Measurements from ENCODE around the gene CYP2J2.

Gene CYP2J2

DNA sequence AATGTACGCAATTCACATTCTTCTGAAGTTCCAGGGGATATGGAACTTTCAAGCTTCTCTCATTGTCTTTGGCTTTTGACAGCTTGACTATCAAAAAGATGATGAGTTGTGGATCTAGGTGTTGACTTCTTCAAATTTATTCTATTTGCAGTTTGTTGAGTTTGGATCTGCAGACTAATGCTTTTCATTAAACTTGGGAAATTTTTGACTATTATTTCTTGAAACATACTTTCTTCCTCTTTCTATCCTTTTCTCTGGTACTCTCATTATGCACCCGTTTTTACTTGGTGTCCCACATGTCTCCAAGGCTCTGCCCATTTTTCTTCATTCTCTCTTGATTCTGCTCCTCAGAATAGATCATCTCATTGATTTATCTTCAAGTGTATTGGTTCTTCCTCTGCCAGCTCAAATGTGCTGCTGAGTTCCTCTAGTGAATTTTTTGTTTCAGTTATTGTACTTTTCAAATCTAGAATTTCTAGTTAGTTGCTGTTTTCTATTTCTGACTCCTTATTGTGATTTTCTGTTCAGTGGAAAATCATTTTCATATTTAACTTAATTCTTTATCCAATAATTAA lies 49.4 kb downstream of the CYP2J2 start:
- H3K36me3 ChIP-seq (ENCODE audit: control insufficient read depth, insufficient read depth, low read length) = no peaks in the 10 kb centered on the region
- no peak overlapping the region for H3K9ac ChIP-seq
- no peaks in the 10 kb centered on the region for H3K4me1 ChIP-seq
- no peak overlapping the region for H3K4me2 ChIP-seq (ENCODE audit: low read length)
- TF ChIP-seq, protein P1, sequence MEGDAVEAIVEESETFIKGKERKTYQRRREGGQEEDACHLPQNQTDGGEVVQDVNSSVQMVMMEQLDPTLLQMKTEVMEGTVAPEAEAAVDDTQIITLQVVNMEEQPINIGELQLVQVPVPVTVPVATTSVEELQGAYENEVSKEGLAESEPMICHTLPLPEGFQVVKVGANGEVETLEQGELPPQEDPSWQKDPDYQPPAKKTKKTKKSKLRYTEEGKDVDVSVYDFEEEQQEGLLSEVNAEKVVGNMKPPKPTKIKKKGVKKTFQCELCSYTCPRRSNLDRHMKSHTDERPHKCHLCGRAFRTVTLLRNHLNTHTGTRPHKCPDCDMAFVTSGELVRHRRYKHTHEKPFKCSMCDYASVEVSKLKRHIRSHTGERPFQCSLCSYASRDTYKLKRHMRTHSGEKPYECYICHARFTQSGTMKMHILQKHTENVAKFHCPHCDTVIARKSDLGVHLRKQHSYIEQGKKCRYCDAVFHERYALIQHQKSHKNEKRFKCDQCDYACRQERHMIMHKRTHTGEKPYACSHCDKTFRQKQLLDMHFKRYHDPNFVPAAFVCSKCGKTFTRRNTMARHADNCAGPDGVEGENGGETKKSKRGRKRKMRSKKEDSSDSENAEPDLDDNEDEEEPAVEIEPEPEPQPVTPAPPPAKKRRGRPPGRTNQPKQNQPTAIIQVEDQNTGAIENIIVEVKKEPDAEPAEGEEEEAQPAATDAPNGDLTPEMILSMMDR (IDR thresholded peaks at IDR 0.05) = no peak
- H3K27me3 ChIP-seq (ENCODE audit: control insufficient read depth, insufficient read depth, low read length) = no peaks in the 10 kb centered on the region
- H3K4me3 ChIP-seq (ENCODE audit: low read depth, low read length) = no peak overlapping the region
- H2AFZ ChIP-seq = no peak overlapping the region
- H3K79me2 ChIP-seq = no peaks in the 10 kb centered on the region
- no peak overlapping the region for H3K27ac ChIP-seq
- H3K9me3 ChIP-seq (ENCODE audit: control insufficient read depth, low read length) = no peaks in the 10 kb centered on the region

DNA sequence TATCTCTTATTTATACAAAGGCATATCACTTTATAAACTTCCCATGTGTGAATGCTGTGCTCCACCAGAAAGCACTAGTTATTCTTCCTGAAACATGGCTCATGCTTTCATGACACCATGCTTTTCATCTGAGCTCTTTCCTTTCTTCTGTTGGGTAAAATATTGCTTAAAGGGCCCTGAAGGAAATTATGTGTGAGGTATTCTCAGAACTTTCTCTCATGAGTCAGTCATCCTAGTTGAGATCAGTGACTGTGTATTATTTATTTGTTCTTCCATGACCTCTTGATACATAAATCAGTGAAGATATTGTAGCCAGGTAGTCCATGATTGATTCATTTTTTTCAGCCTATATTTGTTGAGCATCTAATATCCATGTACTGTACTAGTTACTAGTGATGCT lies 54.8 kb downstream of the CYP2J2 start:
- Histone ChIP-seq H3K4me2 (ENCODE audit: low read length) (no peak overlapping the region), H3K4me1 (no peaks in the 10 kb centered on the region), H3K4me3 (ENCODE audit: low read depth, low read length) (no peak overlapping the region), H3K36me3 (ENCODE audit: control insufficient read depth, insufficient read depth, low read length) (no peaks in the 10 kb centered on the region), H3K9me3 (ENCODE audit: control insufficient read depth, low read length) (no peaks in the 10 kb centered on the region), H3K79me2 (no peaks in the 10 kb centered on the region), H3K27me3 (ENCODE audit: control insufficient read depth, insufficient read depth, low read length) (no peaks in the 10 kb centered on the region), H3K27ac (no peak overlapping the region), H3K9ac (no peak overlapping the region), H2AFZ (no peak overlapping the region)
- TF ChIP-seq, protein P1 (IDR thresholded peaks at IDR 0.05) = no peak

DNA sequence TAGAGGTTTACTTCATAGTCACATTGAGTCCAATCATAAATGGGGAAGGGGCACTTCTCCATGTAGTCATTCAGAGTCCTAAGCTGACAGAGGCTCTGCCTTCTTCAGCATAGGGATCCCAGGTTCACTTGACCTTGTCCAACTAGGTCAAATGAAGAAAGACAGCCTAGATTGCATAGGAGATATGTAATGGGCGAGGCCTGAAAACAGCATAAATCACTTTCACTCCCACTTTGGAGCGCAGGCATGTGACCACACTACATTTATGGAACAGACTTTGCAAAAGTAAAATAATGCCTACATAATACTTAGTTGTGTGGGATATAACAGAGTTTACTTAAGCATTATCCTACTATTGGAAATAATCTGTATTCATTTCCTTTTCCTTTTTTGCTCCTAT lies 60.1 kb downstream of the CYP2J2 start:
- no peaks in the 10 kb centered on the region for H3K9me3 ChIP-seq (ENCODE audit: control insufficient read depth, low read length)
- H3K4me2 ChIP-seq (ENCODE audit: low read length) = no peak overlapping the region
- peaks cover 2% of the 10 kb centered on the region for H3K4me1 ChIP-seq
- H3K27me3 ChIP-seq (ENCODE audit: control insufficient read depth, insufficient read depth, low read length) = no peaks in the 10 kb centered on the region
- no peaks in the 10 kb centered on the region for H3K79me2 ChIP-seq
- H2AFZ ChIP-seq = no peak overlapping the region
- no peak overlapping the region for H3K4me3 ChIP-seq (ENCODE audit: low read depth, low read length)
- H3K9ac ChIP-seq = no peak overlapping the region
- no peak overlapping the region for H3K27ac ChIP-seq
- TF ChIP-seq, protein P1 (IDR thresholded peaks at IDR 0.05) = no peak
- H3K36me3 ChIP-seq (ENCODE audit: control insufficient read depth, insufficient read depth, low read length) = no peaks in the 10 kb centered on the region

DNA sequence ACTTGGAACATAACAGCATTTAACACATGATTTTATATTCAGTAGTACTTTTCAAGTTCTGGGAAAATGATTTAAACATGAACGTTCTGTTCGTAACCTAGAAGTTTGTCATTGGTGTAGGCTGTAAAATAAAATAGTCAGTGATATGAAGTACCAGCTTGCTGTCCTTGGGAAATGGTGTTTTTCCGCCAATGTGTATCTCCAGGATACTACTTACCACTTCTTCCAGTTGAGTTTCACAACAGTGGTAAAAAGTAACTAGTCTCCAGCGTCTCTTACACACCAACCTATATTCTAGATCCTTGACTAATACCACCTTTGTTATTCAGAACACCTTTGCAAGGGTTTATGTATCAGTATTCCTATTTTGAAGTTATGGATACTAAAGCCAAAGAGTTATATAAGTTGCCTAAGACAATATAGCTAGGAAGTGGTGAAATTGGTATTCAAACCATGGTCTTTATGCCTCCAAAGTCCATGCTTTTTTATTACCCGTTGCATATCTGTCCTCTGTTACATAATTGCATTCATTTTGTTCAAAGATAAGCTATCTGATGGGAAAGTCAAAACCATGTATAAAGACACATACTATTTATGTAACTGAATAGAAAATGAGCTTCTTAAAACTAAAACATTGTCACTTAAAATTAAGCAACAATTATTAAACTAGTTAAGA lies 68.8 kb downstream of the CYP2J2 start:
- Histone ChIP-seq H3K4me1 (no peaks in the 10 kb centered on the region), H3K27ac (peak overlapping the region; percentile 61), H3K9me3 (ENCODE audit: control insufficient read depth, low read length) (no peaks in the 10 kb centered on the region), H3K9ac (no peak overlapping the region), H3K79me2 (no peaks in the 10 kb centered on the region), H3K36me3 (ENCODE audit: control insufficient read depth, insufficient read depth, low read length) (no peaks in the 10 kb centered on the region), H3K4me3 (ENCODE audit: low read depth, low read length) (no peak overlapping the region), H3K27me3 (ENCODE audit: control insufficient read depth, insufficient read depth, low read length) (no peaks in the 10 kb centered on the region), H3K4me2 (ENCODE audit: low read length) (no peak overlapping the region), H2AFZ (no peak overlapping the region)
- TF ChIP-seq, protein P1 (IDR thresholded peaks at IDR 0.05) = no peak
